ENCODE data around the gene TNFRSF25. TPM values are rescaled to one million over a fixed set of nuclear protein-coding genes. Genes with fewer than 3 reads are reported as not detected.

The TNFRSF25 gene
- total RNA-seq, 1 donor from 2014 or later, result 52.0 TPM

GRCh38 chr1:6426972-6427350 lies 39.0 kb downstream of the TNFRSF25 start:
- DNase-seq (ENCODE audit: low spot score), result no peak
- ATAC-seq, result no peak
- intact Hi-C loops (cut with DNase I), result no loop called here

- ATAC-seq (no peak), DNase-seq (ENCODE audit: low spot score) (no peak)
- intact Hi-C loops (cut with DNase I), result no loop called here
These were observed 39.5 kb downstream of the TNFRSF25 start for GRCh38 chr1:6426277-6426971.

DNA sequence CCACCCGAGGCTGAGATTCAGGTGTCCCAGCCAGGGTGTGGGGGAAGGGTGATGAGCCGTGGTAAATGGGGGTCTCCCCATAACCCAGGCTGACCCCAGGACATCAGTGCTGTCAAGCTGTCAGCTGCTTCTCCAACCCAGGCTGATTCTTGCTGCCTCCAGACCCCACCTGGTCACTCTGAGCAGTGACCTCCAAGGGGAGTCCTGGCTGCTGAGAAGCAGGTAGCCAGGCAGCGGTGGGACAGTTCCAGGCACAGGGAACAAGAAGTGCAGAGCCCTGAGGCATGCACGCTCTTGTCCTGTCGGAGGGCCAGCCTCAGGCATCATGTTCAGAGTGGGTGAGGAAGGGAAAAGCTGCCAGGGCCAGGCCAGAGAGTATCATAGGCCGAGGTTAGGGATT lies 40.3 kb downstream of the TNFRSF25 start:
- DNase-seq (ENCODE audit: low spot score) (no peak), ATAC-seq (no peak)
- intact Hi-C loops (cut with DNase I), result no loop called here

DNA sequence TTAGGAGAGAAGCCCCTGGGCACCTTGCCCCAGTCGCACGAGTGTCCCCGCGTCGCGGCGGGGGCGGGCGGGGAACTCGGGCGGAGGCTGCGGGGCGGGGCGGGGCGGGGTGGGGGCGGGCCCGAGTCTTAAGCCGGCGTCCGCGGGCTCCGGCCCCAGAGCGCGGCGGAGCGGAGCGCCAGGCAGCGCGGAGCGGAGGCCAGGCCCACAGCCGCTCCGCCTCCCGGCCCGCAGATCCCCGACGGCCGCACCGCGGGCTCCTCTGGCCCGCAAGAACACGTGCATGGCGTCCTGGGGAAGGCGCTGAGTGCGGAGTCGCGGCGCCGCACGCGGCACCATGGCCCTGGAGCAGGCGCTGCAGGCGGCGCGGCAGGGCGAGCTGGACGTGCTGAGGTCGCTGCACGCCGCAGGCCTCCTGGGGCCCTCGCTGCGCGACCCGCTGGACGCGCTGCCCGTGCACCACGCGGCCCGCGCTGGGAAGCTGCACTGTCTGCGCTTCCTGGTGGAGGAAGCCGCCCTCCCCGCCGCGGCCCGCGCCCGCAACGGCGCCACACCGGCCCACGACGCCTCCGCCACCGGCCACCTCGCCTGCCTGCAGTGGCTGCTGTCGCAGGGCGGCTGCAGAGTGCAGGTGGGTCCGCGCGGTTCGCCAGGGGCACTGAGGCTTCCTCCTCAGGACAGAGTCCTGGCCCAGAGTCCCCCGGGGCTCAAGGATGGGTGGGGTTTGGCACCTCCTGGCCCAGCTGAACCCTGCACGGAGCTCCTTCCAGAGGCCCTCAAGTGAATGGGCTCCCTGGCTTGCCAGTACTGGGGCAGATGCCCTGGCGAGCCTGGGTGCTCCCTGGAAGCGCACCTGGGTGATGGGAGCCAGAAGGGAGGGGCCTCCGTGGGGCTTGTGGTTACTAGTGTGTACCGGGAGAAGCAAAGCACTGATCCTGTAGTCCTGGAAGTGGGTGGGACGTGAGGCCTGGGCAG lies 41.1 kb downstream of the TNFRSF25 start, which contains the start of gene ESPN:
Gene ESPN, plus strand, starts transcription at position 158 of the 975 bp plus-strand sequence. Its CDS starts 180 bp downstream, at position 338.
- DNase-seq (ENCODE audit: low spot score), result no peak
- ATAC-seq, result no peak
- intact Hi-C loops (cut with DNase I), result no loop called here

- ATAC-seq (no peak), DNase-seq (ENCODE audit: low spot score) (no peak)
- intact Hi-C loops (cut with DNase I), result no loop called here
These were observed 41.9 kb downstream of the TNFRSF25 start for GRCh38 chr1:6424000-6424565.

DNA sequence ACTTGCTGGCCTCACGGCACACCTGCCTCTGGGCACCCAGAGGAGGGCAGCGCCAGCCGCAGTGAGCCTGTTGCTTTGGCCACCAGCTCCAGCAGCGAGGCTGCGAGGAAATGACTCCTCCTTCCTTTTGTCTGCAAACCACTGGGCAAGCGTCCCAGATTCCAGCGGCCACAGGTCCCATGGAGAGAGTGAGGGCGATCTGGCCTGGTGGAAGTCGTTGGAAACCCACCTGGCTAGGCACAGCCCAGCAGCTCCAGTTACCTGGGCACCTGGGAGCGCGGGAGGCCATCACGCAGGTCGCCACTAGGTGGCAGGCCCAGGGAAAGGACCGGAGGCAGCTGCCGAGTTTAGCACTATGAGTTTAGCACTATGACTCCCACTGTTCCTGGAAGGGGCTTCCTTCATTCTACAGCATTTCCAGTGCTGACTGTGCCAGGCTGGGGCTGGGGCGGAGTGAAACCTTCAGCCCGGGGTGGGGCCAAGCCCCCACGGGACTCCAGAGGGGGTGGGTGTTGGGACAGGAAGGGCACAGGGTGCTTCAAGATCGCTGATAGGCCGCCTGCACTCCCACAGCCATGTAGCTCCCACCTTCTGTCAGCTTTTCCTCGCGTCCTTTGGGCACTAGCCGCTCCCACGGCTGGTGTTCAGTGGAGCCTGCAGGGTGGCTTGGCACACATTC lies 42.5 kb downstream of the TNFRSF25 start:
- ATAC-seq (no peak), DNase-seq (ENCODE audit: low spot score) (no peak)
- intact Hi-C loops (cut with DNase I), result no loop called here

GRCh38 chr1:6421266-6421665 lies 44.7 kb downstream of the TNFRSF25 start:
- intact Hi-C loops (cut with DNase I), result no loop called here
- DNase-seq (ENCODE audit: low spot score) (no peak), ATAC-seq (no peak)

- intact Hi-C loops (cut with DNase I), result no loop called here
- DNase-seq (ENCODE audit: low spot score), result no peak
- no peak for ATAC-seq
These were observed 45.4 kb downstream of the TNFRSF25 start for GRCh38 chr1:6420454-6421042.

GRCh38 chr1:6419804-6420453 lies 46.0 kb downstream of the TNFRSF25 start, which contains the start of gene HES2:
Gene HES2, minus strand, starts transcription at chr1:6419919. Its CDS starts 99 bp downstream, at chr1:6419820.
- intact Hi-C loops (cut with DNase I), result no loop called here
- DNase-seq (ENCODE audit: low spot score), result no peak
- peak; percentile 51 for ATAC-seq

DNA sequence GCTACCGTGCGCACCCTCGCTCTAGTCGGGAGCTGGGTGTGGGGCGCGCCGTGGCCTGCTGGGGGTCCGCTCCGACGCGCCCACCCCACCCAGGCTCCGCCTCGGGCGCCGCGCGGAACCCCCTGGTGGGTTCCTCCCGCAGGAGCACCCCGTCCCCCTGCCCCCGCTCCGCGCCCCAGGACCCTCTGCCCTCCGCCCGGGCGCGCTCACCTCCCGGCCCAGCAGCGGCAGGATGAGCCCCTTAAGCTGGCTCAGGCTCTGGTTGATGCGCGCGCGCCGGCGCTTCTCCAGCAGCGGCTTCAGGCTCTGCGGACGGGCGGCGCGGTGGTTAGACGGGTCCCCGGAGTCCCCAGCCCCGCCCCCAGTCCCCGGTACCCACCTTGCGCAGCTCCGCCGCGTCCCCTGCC lies 46.6 kb downstream of the TNFRSF25 start:
- DNase-seq (ENCODE audit: low spot score) (no peak), ATAC-seq (no peak)
- intact Hi-C loops (cut with DNase I), result no loop called here

GRCh38 chr1:6418668-6419396 lies 47.1 kb downstream of the TNFRSF25 start:
- no peak for DNase-seq (ENCODE audit: low spot score)
- no peak for ATAC-seq
- intact Hi-C loops (cut with DNase I), result no loop called here

GRCh38 chr1:6417961-6418667 lies 47.9 kb downstream of the TNFRSF25 start:
- intact Hi-C loops (cut with DNase I), result no loop called here
- ATAC-seq (no peak), DNase-seq (ENCODE audit: low spot score) (no peak)

DNA sequence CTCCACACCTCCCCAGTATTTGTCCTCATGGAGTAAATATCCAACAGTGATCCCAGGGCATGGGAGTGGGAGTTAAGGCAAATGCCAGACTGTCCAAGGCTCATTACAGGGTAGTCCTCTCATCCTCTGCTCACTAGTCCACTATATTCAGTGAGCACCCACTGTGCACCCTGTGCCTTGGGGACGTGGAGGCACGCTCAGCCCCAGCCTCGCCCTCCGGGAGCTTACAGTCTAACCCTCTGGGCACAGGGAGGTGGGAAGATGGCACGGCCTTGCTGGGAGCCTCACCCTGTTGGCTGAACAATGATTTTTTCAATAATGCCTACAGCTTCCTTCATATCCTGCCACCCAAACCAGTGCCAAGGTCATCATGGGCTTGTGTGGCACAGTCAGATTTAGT lies 49.1 kb downstream of the TNFRSF25 start:
- no peak for ATAC-seq
- intact Hi-C loops (cut with DNase I), result no loop called here
- no peak for DNase-seq (ENCODE audit: low spot score)

DNA sequence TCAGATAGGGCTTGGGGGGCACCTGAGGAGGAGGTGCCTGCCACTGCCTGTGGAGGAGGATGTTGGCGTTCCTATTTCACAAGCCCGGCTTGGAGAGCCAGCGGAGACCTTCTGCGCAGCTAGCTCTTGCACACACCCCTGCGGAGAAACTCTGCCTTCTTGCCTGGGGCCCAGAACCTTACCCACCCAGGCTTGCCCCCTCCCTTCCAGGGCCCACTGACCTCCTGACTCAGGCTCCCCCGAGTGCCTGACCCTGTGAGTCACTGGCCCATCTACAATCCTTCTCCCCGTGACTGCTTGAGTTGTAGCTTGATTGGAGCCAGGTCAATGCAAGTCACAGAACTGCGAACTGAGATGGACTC lies 49.7 kb downstream of the TNFRSF25 start:
- intact Hi-C loops (cut with DNase I), result no loop called here
- DNase-seq (ENCODE audit: low spot score), result no peak

GRCh38 chr1:6414881-6415626 lies 50.9 kb downstream of the TNFRSF25 start:
- DNase-seq (ENCODE audit: low spot score), result no peak
- no peak for ATAC-seq
- intact Hi-C loops (cut with DNase I), result no loop called here

More for the DNA sequence above, 49.7 kb downstream of the TNFRSF25 start:
- no peak for ATAC-seq

DNA sequence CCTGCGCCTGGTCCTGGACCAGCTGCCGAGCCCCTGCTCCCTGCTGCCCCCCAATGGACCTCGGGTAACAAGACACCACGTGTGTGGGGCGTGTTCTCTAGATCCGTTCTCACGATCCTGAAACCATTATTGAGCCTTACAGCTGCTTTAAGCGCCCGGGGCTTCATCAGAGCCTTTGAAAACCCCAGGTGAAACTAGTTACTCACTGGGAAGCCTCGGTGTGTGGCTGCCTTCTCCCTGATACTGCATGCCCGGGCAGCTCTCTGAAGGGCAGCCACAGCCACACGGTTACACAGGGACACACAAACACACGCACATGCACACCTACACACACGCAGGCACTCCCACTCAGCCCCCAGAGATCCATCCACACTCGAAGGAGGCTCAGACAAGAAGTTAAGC lies 51.5 kb downstream of the TNFRSF25 start:
- ATAC-seq, result no peak
- no peak for DNase-seq (ENCODE audit: low spot score)
- intact Hi-C loops (cut with DNase I), result no loop called here

Data from sciatic nerve (tissue), 2 donors.